OCI-LY7 (cell line): ENCODE results near the gene HERC5. TPM values are rescaled to one million over a fixed set of nuclear protein-coding genes. Genes with fewer than 3 reads are reported as not detected.

ENCODE experiments used
- BruUV-seq: library from RNA; stranded (reverse); fragments of 400-500 nt; replicated peaks from 2 replicates; lab custom pipeline; 2021; lab: Mats Ljungman, UMichigan
- CTCF ChIA-PET: fragments of 300-600 bp; sonication (Branson Sonifier 250); formaldehyde crosslinking; loops from one replicate; lab custom pipeline; 2022; ENCODE audit warnings: antibody characterized with exemption; ENCODE audit not compliant: unreplicated experiment; lab: Charles Lee
- POLR2A ChIA-PET: fragments of 300-600 bp; sonication (Branson Sonifier 250); formaldehyde crosslinking; loops from one replicate; lab custom pipeline; 2022; ENCODE audit warnings: antibody characterized with exemption; lab: Charles Lee
- DNase-seq: peaks from one replicate; pipeline ENCODE4 v3.0.0-alpha.2; 2015; ENCODE audit warnings: low spot score
- H2AFZ ChIP-seq: fragments of 200-600 bp; sonication (generic), shearing (Covaris generic); 2 replicates; pipeline ENCODE4 v1.6.1; 2014; ENCODE audit warnings: mild to moderate bottlenecking, antibody characterized with exemption, low read length, moderate library complexity
- H3K27ac ChIP-seq: fragments of 200-600 bp; sonication (generic); 2 replicates; pipeline ENCODE4 v1.5.1; 2014; ENCODE audit warnings: mixed run types, low read depth, mild to moderate bottlenecking, moderate library complexity, low read length, inconsistent platforms; ENCODE audit not compliant: poor library complexity, severe bottlenecking
- H3K36me3 ChIP-seq: fragments of 200-600 bp; sonication (generic); 2 replicates; pipeline ENCODE4 v1.6.1; 2014; ENCODE audit warnings: mild to moderate bottlenecking, antibody characterized with exemption, low read length, moderate library complexity, mixed read lengths; ENCODE audit not compliant: insufficient read depth
- H3K4me1 ChIP-seq: fragments of 200-600 bp; sonication (generic); 2 replicates; pipeline ENCODE4 v1.5.1; 2014; ENCODE audit warnings: mild to moderate bottlenecking, low read length; ENCODE audit not compliant: insufficient read depth, poor library complexity, severe bottlenecking
- H3K4me2 ChIP-seq: fragments of 200-600 bp; sonication (generic); 2 replicates; pipeline ENCODE4 v1.6.1; 2014; ENCODE audit warnings: mild to moderate bottlenecking, low read length
- H3K4me3 ChIP-seq: fragments of 200-600 bp; sonication (generic); 2 replicates; pipeline ENCODE4 v1.5.1; 2014; ENCODE audit warnings: mild to moderate bottlenecking, low read depth, low read length; ENCODE audit not compliant: poor library complexity, severe bottlenecking
- H3K79me2 ChIP-seq: fragments of 200-600 bp; sonication (generic); 2 replicates; pipeline ENCODE4 v1.6.1; 2016; ENCODE audit warnings: low read depth, mild to moderate bottlenecking, low read length, moderate library complexity, mixed read lengths; ENCODE audit not compliant: insufficient read depth
- H3K9me2 ChIP-seq: fragments of 200-600 bp; sonication (generic); 2 replicates; pipeline ENCODE4 v1.6.1; 2016; ENCODE audit warnings: mild to moderate bottlenecking, low read length, mixed read lengths; ENCODE audit not compliant: insufficient read depth
- H3K9me3 ChIP-seq: fragments of 200-600 bp; sonication (generic); 2 replicates; pipeline ENCODE4 v1.6.1; 2014; ENCODE audit warnings: mild to moderate bottlenecking, mixed run types, low read length, mixed read lengths
- H4K20me1 ChIP-seq: fragments of 200-600 bp; sonication (generic); 2 replicates; pipeline ENCODE4 v1.6.1; 2014; ENCODE audit warnings: mild to moderate bottlenecking, antibody characterized with exemption, low read length, moderate library complexity, mixed read lengths; ENCODE audit not compliant: insufficient read depth
- CTCF ChIP-seq: fragments of 200-600 bp; sonication (generic); conservative IDR thresholded peaks from 2 replicates; pipeline ENCODE4 v1.5.1; 2014; ENCODE audit warnings: mild to moderate bottlenecking, antibody characterized with exemption, low read length, moderate library complexity, mixed read lengths
- EZH2phosphoT487 ChIP-seq: fragments of 200-600 bp; sonication (generic); IDR thresholded peaks from 2 replicates; pipeline ENCODE4 v1.6.1; 2018; ENCODE audit warnings: low read depth, borderline replicate concordance, mild to moderate bottlenecking, mixed run types, antibody characterized with exemption, low read length, moderate library complexity, mixed read lengths
- intact Hi-C: fragments of 100-400 bp; cut with micrococcal nuclease; formaldehyde crosslinking; loops from one replicate; pipeline ENCODE4 v1.10.0; 2022; ENCODE audit not compliant: unreplicated experiment
- total RNA-seq, 2 experiments: library from RNA; depleted of rRNA in 1 of 2; stranded (reverse); fragments of >200 nt in 1 of 2; shearing (Covaris generic) in 1 of 2; gene quantifications; 2 replicates each; pipeline ENCODE4 v1.2.3, GENCODE V29; 2014 to 2022

Gene HERC5
- total RNA-seq, 2 experiments from 2014 or later: not detected

- ChIA-PET POLR2A (no interaction called here), CTCF (no interaction called here)
- Histone ChIP-seq H3K4me3 (no peak overlapping the region), H3K4me2 (no peak overlapping the region), H2AFZ (no peak overlapping the region), H3K4me1 (no peaks in the 10 kb centered on the region), H3K9me2 (no peaks in the 10 kb centered on the region), H3K36me3 (no peaks in the 10 kb centered on the region), H3K9me3 (no peaks in the 10 kb centered on the region), H3K79me2 (no peaks in the 10 kb centered on the region), H3K27ac (no peak overlapping the region), H4K20me1 (no peaks in the 10 kb centered on the region)
- no peak for DNase-seq
- intact Hi-C loops: no loop called here
- no TSS peak for BruUV-seq
- TF ChIP-seq EZH2phosphoT487: no peak
- TF ChIP-seq CTCF: no peak
These were observed 16.8 kb upstream of the HERC5 start for GRCh38 chr4:88440146-88440545.

GRCh38 chr4:88441696-88442095 is 15.2 kb upstream of the HERC5 start:
- TF ChIP-seq CTCF: no peak
- TF ChIP-seq EZH2phosphoT487: no peak
- Histone ChIP-seq H3K4me3 (no peak overlapping the region), H3K36me3 (no peaks in the 10 kb centered on the region), H4K20me1 (no peaks in the 10 kb centered on the region), H3K4me1 (no peaks in the 10 kb centered on the region), H3K27ac (no peak overlapping the region), H3K4me2 (no peak overlapping the region), H3K9me3 (no peaks in the 10 kb centered on the region), H3K9me2 (no peaks in the 10 kb centered on the region), H2AFZ (no peak overlapping the region), H3K79me2 (no peaks in the 10 kb centered on the region)
- DNase-seq: no peak
- CTCF ChIA-PET: interaction anchor here (0.6 kb wide), 1 partner anchor 176 kb away, joined by 3 read pairs; no protein-coding TSS in a partner anchor
- no TSS peak for BruUV-seq
- POLR2A ChIA-PET: interaction anchor here (0.6 kb wide), 1 partner anchor 271 kb away, joined by 3 read pairs; no protein-coding TSS in a partner anchor
- intact Hi-C loops: no loop called here

GRCh38 chr4:88442689-88443191 is 14.2 kb upstream of the HERC5 start:
- Histone ChIP-seq H3K9me3 (no peaks in the 10 kb centered on the region), H2AFZ (no peak overlapping the region), H4K20me1 (no peaks in the 10 kb centered on the region), H3K4me3 (no peak overlapping the region), H3K36me3 (no peaks in the 10 kb centered on the region), H3K4me1 (no peaks in the 10 kb centered on the region), H3K9me2 (no peaks in the 10 kb centered on the region), H3K4me2 (no peak overlapping the region), H3K27ac (no peak overlapping the region), H3K79me2 (no peaks in the 10 kb centered on the region)
- ChIA-PET POLR2A (no interaction called here), CTCF (no interaction called here)
- no peak for TF ChIP-seq CTCF
- no peak for TF ChIP-seq EZH2phosphoT487
- no TSS peak for BruUV-seq
- intact Hi-C loops: no loop called here
- no peak for DNase-seq
